Keratinocyte (primary cell): Measurements from ENCODE around the gene RB1.

Experiments used
- EZH2 ChIP-seq: IDR thresholded peaks from one replicate; pipeline ENCODE4 v1.6.1; 2012; ENCODE audit warnings: inconsistent platforms, mild to moderate bottlenecking, low read length, moderate library complexity
- TF ChIP-seq, protein P1 (sequence below), 3 experiments: IDR thresholded peaks in 1 of 3; conservative IDR thresholded peaks in 1 of 3; optimal IDR thresholded peaks in 1 of 3; 2 replicates in 2 of 3; 3 replicates in 1 of 3; pipeline versions ENCODE3 to v1.5.1; 2011; ENCODE audit warnings: low read length in 3 of 3, mild to moderate bottlenecking in 3 of 3, moderate library complexity in 2 of 3, control low read depth in 1 of 3, inconsistent platforms in 1 of 3; ENCODE audit not compliant: insufficient read depth in 2 of 3; ENCODE audit errors: extremely low read depth in 1 of 3

DNA sequence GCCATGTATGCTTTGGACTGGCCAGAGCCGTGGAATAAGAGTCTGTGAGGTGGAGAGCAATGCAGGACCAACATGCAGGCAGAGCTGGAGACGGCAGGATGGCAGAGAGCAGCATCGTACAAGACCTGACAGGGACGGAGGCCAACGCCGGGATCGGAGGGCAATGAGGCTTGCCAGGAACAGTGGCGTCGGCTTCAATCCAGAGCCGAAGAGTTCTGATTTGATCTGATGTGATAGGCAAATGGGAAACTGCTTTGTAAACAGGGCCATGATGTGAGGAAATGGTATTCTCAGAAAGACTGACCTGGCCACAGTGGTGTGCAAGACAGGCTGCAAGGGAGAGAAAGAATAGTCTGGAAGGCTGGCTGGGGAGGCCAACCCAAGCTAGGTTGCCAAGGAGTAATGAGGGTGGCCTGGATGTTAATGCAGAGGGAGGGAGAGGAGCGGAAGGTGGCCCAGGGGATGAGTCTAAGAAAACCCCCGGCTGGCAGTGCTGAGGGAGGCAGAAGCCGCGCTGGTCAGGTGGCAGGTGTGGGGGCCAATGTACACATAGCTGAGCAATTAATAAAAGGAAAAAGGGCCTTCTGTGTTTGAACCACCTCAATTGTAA lies 202.6 kb downstream of the RB1 start:
- TF ChIP-seq, protein P1, sequence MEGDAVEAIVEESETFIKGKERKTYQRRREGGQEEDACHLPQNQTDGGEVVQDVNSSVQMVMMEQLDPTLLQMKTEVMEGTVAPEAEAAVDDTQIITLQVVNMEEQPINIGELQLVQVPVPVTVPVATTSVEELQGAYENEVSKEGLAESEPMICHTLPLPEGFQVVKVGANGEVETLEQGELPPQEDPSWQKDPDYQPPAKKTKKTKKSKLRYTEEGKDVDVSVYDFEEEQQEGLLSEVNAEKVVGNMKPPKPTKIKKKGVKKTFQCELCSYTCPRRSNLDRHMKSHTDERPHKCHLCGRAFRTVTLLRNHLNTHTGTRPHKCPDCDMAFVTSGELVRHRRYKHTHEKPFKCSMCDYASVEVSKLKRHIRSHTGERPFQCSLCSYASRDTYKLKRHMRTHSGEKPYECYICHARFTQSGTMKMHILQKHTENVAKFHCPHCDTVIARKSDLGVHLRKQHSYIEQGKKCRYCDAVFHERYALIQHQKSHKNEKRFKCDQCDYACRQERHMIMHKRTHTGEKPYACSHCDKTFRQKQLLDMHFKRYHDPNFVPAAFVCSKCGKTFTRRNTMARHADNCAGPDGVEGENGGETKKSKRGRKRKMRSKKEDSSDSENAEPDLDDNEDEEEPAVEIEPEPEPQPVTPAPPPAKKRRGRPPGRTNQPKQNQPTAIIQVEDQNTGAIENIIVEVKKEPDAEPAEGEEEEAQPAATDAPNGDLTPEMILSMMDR (optimal IDR thresholded peaks at IDR 0.05 in 1 of 3, IDR thresholded peaks at IDR 0.05 in 1 of 3, conservative IDR thresholded peaks at IDR 0.05 in 1 of 3; ENCODE audit: extremely low read depth in 1 of 3, insufficient read depth in 2 of 3, low read length in 3 of 3) = no peak
- no peak for TF ChIP-seq EZH2
